GM19238 (cell line): ENCODE results near the gene KDM4D.
"Not testable (repeated sequence)": the region's sequence is repeated elsewhere in the genome, so short reads cannot be mapped to it uniquely, and the experiment has no call there.

Source experiments
- DNase-seq: peaks from one replicate; pipeline ENCODE4 v3.0.0; 2011; ENCODE audit warnings: low spot score; ENCODE audit not compliant: insufficient read length

The KDM4D gene

GRCh38 chr11:94958121-94958696 is 15.3 kb upstream of the KDM4D start:
- DNase-seq, result no peak

- no peak for DNase-seq
Measured at GRCh38 chr11:94959179-94959578, 14.3 kb upstream of the KDM4D start.

- DNase-seq, result no peak
Measured at GRCh38 chr11:94960488-94960887, 13.0 kb upstream of the KDM4D start.

GRCh38 chr11:94961255-94961654 is 12.3 kb upstream of the KDM4D start:
- no peak for DNase-seq

- no peak for DNase-seq
Measured at GRCh38 chr11:94964934-94965333, 8.6 kb upstream of the KDM4D start.

- no peak for DNase-seq
Measured at GRCh38 chr11:94968334-94968958, 5.1 kb upstream of the KDM4D start.

- DNase-seq, result no peak
Measured at GRCh38 chr11:94972700-94973098, 810 bp upstream of the KDM4D start.

GRCh38 chr11:94974178-94974577 is 669 bp downstream of the KDM4D start:
- no peak for DNase-seq

- no peak for DNase-seq
Measured at GRCh38 chr11:94975599-94975998, 2.1 kb downstream of the KDM4D start.

GRCh38 chr11:94987378-94987777 is 13.9 kb downstream of the KDM4D start:
- DNase-seq, result no peak

- DNase-seq, result no peak
Measured at GRCh38 chr11:94988748-94989147, 15.2 kb downstream of the KDM4D start.

GRCh38 chr11:94993400-94993943 is 20.0 kb downstream of the KDM4D start:
- no peak for DNase-seq

- no peak for DNase-seq
Measured at GRCh38 chr11:94997437-94997836, 23.9 kb downstream of the KDM4D start.

GRCh38 chr11:94998285-94998684 is 24.8 kb downstream of the KDM4D start:
- DNase-seq, result no peak

GRCh38 chr11:95003716-95004115 is 30.2 kb downstream of the KDM4D start:
- DNase-seq, result no peak

- no peak for DNase-seq
Measured at GRCh38 chr11:95005642-95006041, 32.1 kb downstream of the KDM4D start.

- DNase-seq, result no peak
Measured at GRCh38 chr11:95011376-95011775, 37.9 kb downstream of the KDM4D start.

GRCh38 chr11:95014184-95014821 is 40.8 kb downstream of the KDM4D start:
- no peak for DNase-seq

- DNase-seq, result no peak
Measured at GRCh38 chr11:95016139-95016538, 42.6 kb downstream of the KDM4D start.

- not testable (repeated sequence) for DNase-seq
Measured at GRCh38 chr11:95021468-95021867, 48.0 kb downstream of the KDM4D start.

GRCh38 chr11:95024958-95025357 is 51.4 kb downstream of the KDM4D start, which contains the start of gene KDM4E:
TSS of gene KDM4E (plus strand) at chr11:95025258. CDS start at chr11:95025558, 300 bp downstream.
- DNase-seq, result no peak

- DNase-seq, result not testable (repeated sequence)
Measured at GRCh38 chr11:95025594-95025993, 52.1 kb downstream of the KDM4D start.

GRCh38 chr11:95028357-95028756 is 54.8 kb downstream of the KDM4D start:
- DNase-seq, result no peak
